NCI-H82 treated with DMSO at 0.1 percent for 48 hours (cell line): ENCODE measurements around the gene UQCRQ.
A peak's percentile ranks its signal among the peaks of the same experiment; 100 is the strongest.

Source experiments
- DNase-seq: peaks from one replicate; lab custom pipeline; 2025; ENCODE audit not compliant: unreplicated experiment; lab: John Stamatoyannopoulos, UW

UQCRQ gene

DNA sequence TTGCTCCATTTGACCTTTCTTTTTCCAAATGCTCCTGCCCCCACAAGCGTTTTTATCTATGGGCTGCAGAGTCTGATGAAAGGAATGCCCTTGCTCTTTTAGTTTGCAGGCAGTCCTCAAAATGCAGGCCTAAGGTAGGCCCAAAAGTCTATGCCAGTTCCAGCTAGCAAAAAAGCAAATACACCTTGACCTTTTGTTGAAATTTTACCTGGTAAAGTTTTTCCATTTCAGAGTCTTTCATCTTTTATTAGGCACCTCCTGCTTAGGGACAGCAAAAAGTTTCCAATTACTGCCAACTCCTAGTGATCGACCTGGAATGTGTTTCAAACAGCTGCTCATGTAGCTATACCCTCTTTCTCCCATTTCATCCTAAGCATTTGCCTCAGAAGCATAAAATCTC lies 4.4 kb downstream of the UQCRQ start:
- no peak for DNase-seq

DNA sequence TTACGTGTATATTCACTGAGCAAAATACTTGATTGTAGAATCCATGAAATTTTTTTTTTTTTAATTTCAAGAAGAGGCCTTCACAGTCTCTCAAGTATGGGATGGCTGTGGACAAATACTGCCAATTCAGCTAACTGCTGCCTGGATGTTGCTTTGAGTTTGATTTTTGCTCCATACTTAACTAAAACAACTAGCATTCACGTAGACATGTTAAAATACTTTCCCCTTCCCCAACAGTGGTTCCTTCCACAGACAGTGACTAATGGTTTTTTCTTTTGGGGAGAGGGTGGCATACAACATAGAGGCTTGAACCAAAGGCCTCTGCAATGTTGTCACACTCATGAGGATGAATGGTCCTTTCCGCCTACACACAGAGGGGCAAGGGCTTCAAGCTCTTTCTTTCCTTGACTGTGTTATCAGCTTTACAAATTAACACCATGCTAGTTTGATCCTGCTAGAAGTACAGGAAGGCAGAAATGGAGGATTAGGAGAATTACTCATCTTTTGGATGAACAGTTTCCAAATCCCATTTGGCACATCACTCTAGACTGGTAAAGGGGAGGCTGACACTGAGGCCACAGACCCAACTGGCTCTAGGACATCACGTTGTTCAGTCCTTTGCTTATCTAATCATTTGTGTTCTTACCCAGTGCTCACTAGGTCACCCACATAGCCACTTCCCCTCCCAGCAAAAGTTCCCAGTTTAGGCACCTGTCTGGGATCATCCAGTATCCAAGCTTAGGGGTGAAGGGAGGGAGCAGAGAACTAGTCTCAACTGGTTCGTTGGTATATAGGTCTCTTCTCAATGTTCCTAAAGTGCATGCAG lies 5.2 kb downstream of the UQCRQ start:
- DNase-seq, result no peak

DNA sequence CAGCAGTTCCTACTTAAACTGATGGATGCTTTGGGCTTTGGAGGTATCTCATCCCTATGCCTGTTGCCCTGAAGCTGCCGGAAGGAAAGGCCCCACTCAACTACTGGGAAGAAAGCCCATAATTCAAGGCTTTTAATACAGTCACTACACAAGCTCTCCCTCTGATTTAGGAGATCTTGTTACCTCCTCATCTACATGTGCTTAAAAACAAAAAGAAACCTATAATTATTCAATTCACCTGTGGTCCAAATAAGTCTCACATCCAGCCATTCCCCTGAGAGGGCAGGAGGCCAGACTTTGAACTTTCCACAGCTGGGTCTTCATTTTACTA lies 6.3 kb downstream of the UQCRQ start:
- no peak for DNase-seq

- DNase-seq, result no peak
These were observed 6.9 kb downstream of the UQCRQ start, which contains the start of gene LEAP2 for GRCh38 chr5:132873119-132873929. Gene LEAP2 (plus strand): TSS chr5:132873668. CDS start chr5:132873695, 27 bp downstream.

GRCh38 chr5:132873930-132874271 lies 7.5 kb downstream of the UQCRQ start:
- no peak for DNase-seq

- DNase-seq, result no peak
These were observed 9.7 kb downstream of the UQCRQ start for GRCh38 chr5:132876020-132876759.

GRCh38 chr5:132877466-132877865 lies 11.0 kb downstream of the UQCRQ start:
- DNase-seq, result no peak

- DNase-seq, result no peak
These were observed 11.5 kb downstream of the UQCRQ start for GRCh38 chr5:132877938-132878337.

DNA sequence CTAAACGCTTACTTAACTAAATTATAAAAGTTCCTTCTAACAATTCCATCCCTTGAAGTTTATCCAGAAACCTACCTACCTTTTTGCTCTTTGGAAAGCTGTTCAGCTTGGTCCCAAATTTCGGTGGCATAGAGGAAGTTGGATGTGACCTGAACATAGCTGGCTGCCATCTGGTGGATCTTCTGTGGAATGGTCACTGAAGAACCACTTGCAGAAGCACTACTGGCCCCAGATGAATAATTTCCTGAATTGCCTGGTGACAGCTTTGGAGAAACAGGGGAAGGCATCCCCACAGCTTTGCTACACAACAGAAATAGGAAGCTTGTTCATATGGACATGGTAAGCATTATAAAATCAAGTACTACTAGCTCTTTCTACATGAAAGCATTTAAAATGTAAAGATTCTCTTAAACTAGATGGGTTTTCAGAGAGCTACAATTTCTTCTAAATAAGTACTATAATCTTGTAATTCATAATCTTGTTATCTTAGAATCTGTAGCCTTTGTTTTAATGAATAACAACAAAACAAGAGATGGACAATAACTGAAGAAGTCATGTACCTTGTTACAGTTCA lies 16.9 kb downstream of the UQCRQ start:
- DNase-seq, result peak; percentile 47

DNA sequence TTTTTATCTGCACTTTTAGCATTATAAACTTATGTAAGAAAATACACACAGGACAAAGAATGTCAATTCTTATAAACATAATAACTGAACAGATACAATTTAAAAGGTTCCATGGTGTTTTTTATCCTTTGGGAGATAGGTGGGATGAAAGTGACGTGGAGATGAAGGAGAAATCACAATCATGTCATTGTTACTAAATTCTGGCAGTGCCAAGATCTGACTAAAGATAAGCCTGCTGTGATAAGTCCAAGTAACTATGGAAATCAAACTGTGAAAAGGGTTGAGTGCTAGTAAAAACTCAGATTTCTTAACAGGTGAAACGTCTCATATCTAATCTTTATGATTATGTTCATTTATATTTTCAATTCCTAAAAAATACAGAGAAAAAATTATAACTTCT lies 18.1 kb downstream of the UQCRQ start:
- DNase-seq, result no peak

DNA sequence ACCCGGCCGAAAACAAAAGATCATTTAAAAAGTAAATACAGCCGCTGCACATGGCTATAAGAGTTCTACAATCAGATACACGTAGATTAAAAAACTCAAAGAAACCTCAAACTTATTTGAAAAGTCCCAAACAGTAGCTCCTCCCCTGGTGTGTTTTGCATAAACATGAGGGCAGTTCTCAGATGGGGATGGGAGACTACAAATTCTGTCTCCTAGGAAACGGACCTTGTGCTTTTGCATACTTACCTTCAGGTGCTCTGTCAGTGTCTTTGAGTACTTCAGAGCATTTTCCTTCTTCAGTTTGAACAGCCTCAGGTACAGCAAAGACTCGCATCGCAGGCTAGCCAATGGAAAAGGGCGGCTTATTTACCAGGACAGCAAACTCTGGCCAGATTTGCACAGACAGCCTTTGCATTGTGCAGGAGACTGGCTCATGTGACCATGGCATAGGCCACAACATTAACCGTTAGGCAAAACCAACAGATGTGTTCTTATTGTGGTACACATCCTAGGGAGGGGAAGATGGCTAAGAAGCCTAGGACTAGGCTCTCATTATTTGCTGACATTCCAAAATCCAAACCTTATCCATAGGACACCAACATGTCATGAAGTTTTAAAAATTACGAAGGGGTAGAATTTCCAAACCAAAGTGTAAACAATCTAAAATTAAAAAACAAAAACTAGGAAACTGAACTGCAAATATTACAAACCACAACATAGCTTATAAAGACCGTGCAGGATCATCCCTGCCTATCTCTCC lies 19.8 kb downstream of the UQCRQ start:
- DNase-seq, result no peak

- DNase-seq, result no peak
These were observed 20.8 kb downstream of the UQCRQ start for GRCh38 chr5:132887283-132887682.

DNA sequence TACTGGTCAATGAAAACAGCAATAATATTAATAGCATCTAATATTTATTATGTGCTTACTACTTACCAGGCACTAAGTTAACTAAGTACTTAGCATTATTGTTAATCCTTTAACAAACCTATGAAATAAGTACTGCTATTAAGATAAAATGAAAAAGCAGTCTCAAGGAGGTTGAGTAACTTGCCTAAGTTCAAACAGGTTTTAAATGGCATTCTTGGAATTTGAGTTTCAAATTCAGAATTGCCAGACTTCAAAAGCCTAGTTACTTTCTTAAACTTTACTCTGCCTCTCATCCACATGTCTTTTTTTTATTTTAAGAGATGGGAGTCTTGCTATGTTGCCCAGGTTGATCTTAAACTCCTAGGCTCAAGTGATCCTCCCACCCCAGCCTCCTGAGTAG lies 23.1 kb downstream of the UQCRQ start:
- no peak for DNase-seq

DNA sequence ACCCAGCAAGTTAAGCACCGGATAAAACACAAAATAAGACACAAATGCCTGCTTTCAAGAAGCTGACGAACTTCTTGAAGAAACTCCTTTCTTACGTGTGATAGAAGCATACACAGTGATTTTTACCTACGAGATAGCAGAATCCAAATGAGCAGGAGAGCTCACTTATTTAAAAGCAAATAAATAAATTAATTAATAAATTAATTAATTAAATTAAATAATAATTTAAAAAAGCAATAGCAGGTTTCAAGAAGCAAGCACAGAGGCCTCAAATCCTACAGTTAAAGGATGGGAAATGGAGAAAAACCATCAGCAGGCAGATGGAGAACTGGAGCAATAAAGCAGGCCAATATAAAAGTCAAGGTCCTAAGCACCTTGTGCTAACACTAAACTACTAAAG lies 24.4 kb downstream of the UQCRQ start:
- no peak for DNase-seq

DNA sequence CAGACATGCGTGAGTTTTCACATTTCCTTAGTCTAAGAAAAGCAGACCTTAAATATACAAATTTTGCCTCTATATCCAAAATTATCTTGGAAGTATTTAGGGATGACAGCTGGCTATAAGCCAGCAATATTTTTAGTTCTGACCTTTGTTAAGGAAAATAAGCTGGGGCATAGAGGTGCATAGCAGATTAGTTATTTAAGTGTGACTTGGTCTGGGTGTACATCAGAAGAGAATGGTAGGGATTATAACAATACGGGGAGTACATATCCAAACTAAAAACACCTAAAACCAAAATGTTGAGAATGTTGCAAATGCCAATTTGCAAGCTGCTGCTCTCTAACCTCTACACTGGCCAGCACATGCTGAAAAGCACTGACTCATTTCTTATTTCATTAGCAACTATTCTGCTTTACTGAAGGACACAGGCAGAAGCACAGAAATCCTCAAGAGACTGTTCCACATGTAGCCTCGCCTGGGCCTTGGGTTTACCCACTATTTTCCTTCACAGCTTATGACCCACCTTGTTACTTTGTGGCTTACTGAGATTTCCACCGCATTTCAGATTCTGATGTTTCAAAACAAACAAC lies 29.4 kb downstream of the UQCRQ start:
- DNase-seq, result no peak

DNA sequence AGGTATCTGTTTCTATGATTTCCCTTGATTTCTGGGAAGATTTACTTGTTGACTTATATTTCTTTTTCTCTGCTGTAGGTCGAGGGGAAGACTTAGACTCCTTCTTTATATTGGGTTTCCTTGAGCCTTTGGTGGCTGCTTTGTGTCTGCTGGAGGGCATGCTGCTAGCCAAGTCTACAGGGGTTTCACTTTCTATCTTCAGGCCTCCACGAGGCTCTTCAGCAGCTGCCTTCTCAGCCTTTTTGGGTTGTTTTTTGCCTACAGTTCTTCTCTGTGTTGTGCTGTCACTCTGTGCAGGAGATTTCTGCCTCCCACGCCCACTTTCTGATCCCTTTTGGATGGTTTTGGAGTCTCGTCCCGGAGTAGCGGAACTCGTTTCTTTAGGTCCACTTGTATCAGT lies 30.2 kb downstream of the UQCRQ start:
- no peak for DNase-seq

GRCh38 chr5:132898094-132898493 lies 31.7 kb downstream of the UQCRQ start:
- no peak for DNase-seq

- no peak for DNase-seq
These were observed 34.6 kb downstream of the UQCRQ start for GRCh38 chr5:132901036-132901435.

DNA sequence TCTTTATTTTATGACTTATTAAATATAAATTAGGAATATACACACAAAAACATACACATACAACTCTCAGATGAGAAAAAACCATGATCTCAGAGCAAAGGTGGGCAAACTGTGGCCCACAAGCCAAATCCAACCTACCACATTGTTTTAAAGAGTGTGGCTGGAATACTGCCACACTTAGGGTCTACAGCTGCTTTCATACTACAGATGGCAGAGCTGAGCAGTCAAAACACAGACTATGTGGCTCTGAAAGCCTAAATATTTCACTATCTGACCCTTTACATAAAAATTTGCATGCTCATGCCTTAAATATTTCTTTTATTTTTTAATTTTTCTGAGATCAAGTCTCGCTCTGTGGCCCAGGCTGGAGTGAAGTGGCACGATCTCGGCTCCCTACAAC lies 35.3 kb downstream of the UQCRQ start:
- no peak for DNase-seq

GRCh38 chr5:132905938-132906337 lies 39.5 kb downstream of the UQCRQ start:
- DNase-seq, result no peak
